GM23338 (cell line): ENCODE results near the gene PRDM5. TPM values are rescaled to one million over a fixed set of nuclear protein-coding genes. Genes with fewer than 3 reads are reported as not detected.

Experiments
- ATAC-seq: fragments of 200-7000 bp; cut with Tn5 transposase; 3 replicates; pipeline ENCODE4 v1.9.1; 2020
- DNase-seq: peaks from one replicate; pipeline ENCODE4 v3.0.0-alpha.2; 2015; ENCODE audit warnings: low spot score
- H2AFZ ChIP-seq: fragments of 200-600 bp; sonication (generic); 2 replicates; pipeline ENCODE4 v1.8.0; 2016; ENCODE audit warnings: antibody characterized with exemption, mild to moderate bottlenecking, moderate library complexity
- H3F3A ChIP-seq: fragments of 200-600 bp; sonication (generic); replicated peaks from 2 replicates; pipeline ENCODE4 v1.8.0; 2017; ENCODE audit warnings: antibody characterized with exemption, mixed run types, low read depth
- H3K27ac ChIP-seq: fragments of 200-600 bp; sonication (generic); 2 replicates; pipeline ENCODE4 v1.6.1; 2016; ENCODE audit warnings: low read depth
- H3K27me3 ChIP-seq: fragments of 200-600 bp; sonication (generic); 2 replicates; pipeline ENCODE4 v1.8.0; 2016; ENCODE audit warnings: mild to moderate bottlenecking, mixed run types, moderate library complexity; ENCODE audit not compliant: insufficient read depth
- H3K36me3 ChIP-seq: fragments of 200-600 bp; sonication (generic); 2 replicates; pipeline ENCODE4 v1.8.0; 2016; ENCODE audit warnings: mild to moderate bottlenecking; ENCODE audit not compliant: insufficient read depth
- H3K4me1 ChIP-seq: fragments of 200-600 bp; sonication (generic); 2 replicates; pipeline ENCODE4 v1.8.0; 2016; ENCODE audit warnings: mild to moderate bottlenecking, moderate library complexity; ENCODE audit not compliant: insufficient read depth
- H3K4me2 ChIP-seq: fragments of 200-600 bp; sonication (generic); 2 replicates; pipeline ENCODE4 v1.7.1; 2017; ENCODE audit warnings: mixed run types
- H3K4me3 ChIP-seq: fragments of 200-600 bp; sonication (generic); 2 replicates; pipeline ENCODE4 v1.6.1; 2016; ENCODE audit warnings: mixed run types
- H3K79me2 ChIP-seq: fragments of 200-600 bp; sonication (generic); replicated peaks from 2 replicates; pipeline ENCODE4 v1.8.0; 2017; ENCODE audit warnings: mild to moderate bottlenecking; ENCODE audit not compliant: insufficient read depth
- H3K9me2 ChIP-seq: fragments of 200-600 bp; sonication (generic); 2 replicates; pipeline ENCODE4 v1.8.0; 2017; ENCODE audit not compliant: insufficient read depth
- H4K20me1 ChIP-seq: fragments of 200-600 bp; sonication (generic); replicated peaks from 2 replicates; pipeline ENCODE4 v1.8.0; 2017; ENCODE audit warnings: mild to moderate bottlenecking; ENCODE audit not compliant: insufficient read depth
- H3K27ac Mint-ChIP-seq: 2 replicates; pipeline ENCODE4 v1.8.0; 2020; ENCODE audit warnings: inconsistent platforms, mild to moderate bottlenecking, moderate library complexity, mixed read lengths
- H3K27me3 Mint-ChIP-seq: 3 replicates; pipeline ENCODE4 v1.8.0; 2022; ENCODE audit warnings: low read depth, mild to moderate bottlenecking, moderate library complexity, mixed read lengths, inconsistent platforms; ENCODE audit not compliant: insufficient read depth, poor library complexity
- H3K36me3 Mint-ChIP-seq: 3 replicates; pipeline ENCODE4 v1.8.0; 2021; ENCODE audit warnings: low read depth, mild to moderate bottlenecking, inconsistent platforms, moderate library complexity, mixed read lengths
- H3K4me1 Mint-ChIP-seq: 3 replicates; pipeline ENCODE4 v1.8.0; 2020; ENCODE audit warnings: mild to moderate bottlenecking, inconsistent platforms, mixed read lengths
- H3K4me3 Mint-ChIP-seq: 3 replicates; pipeline ENCODE4 v1.8.0; 2021; ENCODE audit warnings: moderate library complexity, mild to moderate bottlenecking, inconsistent platforms, mixed read lengths
- H3K9me3 Mint-ChIP-seq: 3 replicates; pipeline ENCODE4 v1.8.0; 2020; ENCODE audit warnings: moderate library complexity, mild to moderate bottlenecking, inconsistent platforms, mixed read lengths
- EZH2 ChIP-seq: fragments of 200-600 bp; sonication (generic); IDR thresholded peaks from one replicate; pipeline ENCODE4 v1.8.0; 2017; ENCODE audit warnings: antibody characterized with exemption, mild to moderate bottlenecking, low read depth; ENCODE audit not compliant: unreplicated experiment
- EZH2phosphoT487 ChIP-seq: fragments of 200-600 bp; sonication (generic); IDR thresholded peaks from one replicate; pipeline ENCODE4 v1.8.1; 2018; ENCODE audit warnings: antibody characterized with exemption; ENCODE audit not compliant: unreplicated experiment
- JUNB ChIP-seq: IDR thresholded peaks from one replicate; pipeline ENCODE4 v1.6.1; 2016; ENCODE audit warnings: antibody characterized with exemption; ENCODE audit not compliant: unreplicated experiment
- NANOG ChIP-seq: IDR thresholded peaks from 2 replicates; pipeline ENCODE4 v1.6.1; 2016; ENCODE audit warnings: antibody characterized with exemption, borderline replicate concordance
- POLR2AphosphoS5 ChIP-seq: IDR thresholded peaks from 2 replicates; pipeline ENCODE4 v1.6.1; 2016; ENCODE audit warnings: antibody characterized with exemption, low read depth
- STAT1 ChIP-seq: IDR thresholded peaks from one replicate; pipeline ENCODE4 v1.6.1; 2016; ENCODE audit warnings: antibody characterized with exemption; ENCODE audit not compliant: unreplicated experiment
- ZNF114 ChIP-seq: fragments of 250-450 bp; sonication (Bioruptor Pico); IDR thresholded peaks from 2 replicates; pipeline ENCODE4 v1.5.0; 2020; ENCODE audit warnings: mild to moderate bottlenecking, moderate library complexity
- ZNF331 ChIP-seq: fragments of 250-450 bp; sonication (Bioruptor Pico); IDR thresholded peaks from 2 replicates; pipeline ENCODE4 v1.5.0; 2020; ENCODE audit warnings: low read depth, mild to moderate bottlenecking, moderate library complexity
- polyA plus RNA-seq: library from polyadenylated mRNA; unstranded; fragments of >200 nt; fragmentation: Nextera tagmentation; extraction: Ambion mirVana; gene quantifications from 2 replicates; pipeline ENCODE4 v1.2.1, GENCODE V29; 2016
- total RNA-seq: library from RNA; depleted of rRNA; stranded (reverse); fragments of >200 nt; shearing (Covaris generic); gene quantifications from 2 replicates; pipeline ENCODE4 v1.2.3, GENCODE V29; 2014
- TF ChIP-seq, protein P1 (sequence below): IDR thresholded peaks from one replicate; pipeline ENCODE4 v1.6.1; 2018; ENCODE audit warnings: antibody characterized with exemption; ENCODE audit not compliant: unreplicated experiment
- TF ChIP-seq, protein P2 (sequence below): fragments of 250-450 bp; sonication (Bioruptor Pico); IDR thresholded peaks from 2 replicates; pipeline ENCODE4 v1.5.0; 2020; ENCODE audit warnings: mild to moderate bottlenecking, moderate library complexity
- TF ChIP-seq, protein P3 (sequence below), 2 experiments: fragments of 200-600 bp in 1 of 2; sonication (generic) in 1 of 2; conservative IDR thresholded peaks; 2 replicates each; pipeline versions ENCODE4 v1.5.1 to v1.6.1; 2016 to 2017; ENCODE audit warnings: antibody characterized with exemption in 2 of 2, low read depth in 2 of 2, mild to moderate bottlenecking in 2 of 2, moderate library complexity in 1 of 2

Gene PRDM5
- total and polyA plus RNA-seq, 2 experiments from 2014 or later: 11.2 to 40.4 TPM

DNA sequence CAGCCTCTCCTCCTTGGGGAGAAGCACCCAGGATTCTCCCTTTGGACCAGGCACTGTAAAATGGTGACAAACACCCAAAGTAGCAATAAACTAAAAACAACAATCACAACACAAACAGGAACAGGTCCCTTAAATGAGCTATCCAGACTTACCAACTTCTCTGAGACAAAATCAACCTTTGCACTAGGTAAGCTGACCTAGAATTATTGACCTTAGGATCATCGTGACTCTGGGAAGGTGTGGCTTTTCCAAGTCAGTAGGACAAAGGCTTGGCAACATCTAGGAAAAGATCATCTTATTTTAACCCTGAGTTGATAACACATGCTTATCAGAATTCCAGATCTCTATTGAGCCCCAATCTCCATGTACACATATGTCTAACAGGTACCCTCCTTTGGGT is 166.7 kb downstream of the PRDM5 start (continued):
- TF ChIP-seq EZH2 (no peak), NANOG (no peak), POLR2AphosphoS5 (no peak), ZNF331 (CRISPR knock-in tag) (no peak), STAT1 (no peak)
- TF ChIP-seq, protein P1, sequence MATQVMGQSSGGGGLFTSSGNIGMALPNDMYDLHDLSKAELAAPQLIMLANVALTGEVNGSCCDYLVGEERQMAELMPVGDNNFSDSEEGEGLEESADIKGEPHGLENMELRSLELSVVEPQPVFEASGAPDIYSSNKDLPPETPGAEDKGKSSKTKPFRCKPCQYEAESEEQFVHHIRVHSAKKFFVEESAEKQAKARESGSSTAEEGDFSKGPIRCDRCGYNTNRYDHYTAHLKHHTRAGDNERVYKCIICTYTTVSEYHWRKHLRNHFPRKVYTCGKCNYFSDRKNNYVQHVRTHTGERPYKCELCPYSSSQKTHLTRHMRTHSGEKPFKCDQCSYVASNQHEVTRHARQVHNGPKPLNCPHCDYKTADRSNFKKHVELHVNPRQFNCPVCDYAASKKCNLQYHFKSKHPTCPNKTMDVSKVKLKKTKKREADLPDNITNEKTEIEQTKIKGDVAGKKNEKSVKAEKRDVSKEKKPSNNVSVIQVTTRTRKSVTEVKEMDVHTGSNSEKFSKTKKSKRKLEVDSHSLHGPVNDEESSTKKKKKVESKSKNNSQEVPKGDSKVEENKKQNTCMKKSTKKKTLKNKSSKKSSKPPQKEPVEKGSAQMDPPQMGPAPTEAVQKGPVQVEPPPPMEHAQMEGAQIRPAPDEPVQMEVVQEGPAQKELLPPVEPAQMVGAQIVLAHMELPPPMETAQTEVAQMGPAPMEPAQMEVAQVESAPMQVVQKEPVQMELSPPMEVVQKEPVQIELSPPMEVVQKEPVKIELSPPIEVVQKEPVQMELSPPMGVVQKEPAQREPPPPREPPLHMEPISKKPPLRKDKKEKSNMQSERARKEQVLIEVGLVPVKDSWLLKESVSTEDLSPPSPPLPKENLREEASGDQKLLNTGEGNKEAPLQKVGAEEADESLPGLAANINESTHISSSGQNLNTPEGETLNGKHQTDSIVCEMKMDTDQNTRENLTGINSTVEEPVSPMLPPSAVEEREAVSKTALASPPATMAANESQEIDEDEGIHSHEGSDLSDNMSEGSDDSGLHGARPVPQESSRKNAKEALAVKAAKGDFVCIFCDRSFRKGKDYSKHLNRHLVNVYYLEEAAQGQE: no peak

DNA sequence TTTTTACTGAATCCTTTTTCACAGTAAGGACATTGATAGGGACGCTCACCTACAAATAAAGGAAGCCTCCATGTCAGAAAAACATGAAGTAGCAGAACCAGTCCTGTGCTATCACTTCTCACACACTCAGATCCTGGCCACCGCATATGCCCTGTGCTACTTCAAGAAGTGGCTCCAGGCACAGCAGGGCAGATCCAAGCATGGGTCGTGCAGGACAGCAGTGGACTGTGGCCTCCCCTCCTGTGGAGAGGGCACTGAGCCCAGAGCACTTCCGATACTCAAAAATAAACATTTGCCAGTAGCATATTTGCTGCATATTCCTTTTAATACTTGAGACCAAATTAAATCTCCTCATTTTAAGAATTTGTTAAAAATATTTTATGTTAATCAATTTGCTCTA is 167.9 kb downstream of the PRDM5 start:
- H3K27ac ChIP-seq: no peak overlapping the region
- H3K27ac Mint-ChIP-seq: no peak overlapping the region
- no peak for DNase-seq
- TF ChIP-seq, protein P2, sequence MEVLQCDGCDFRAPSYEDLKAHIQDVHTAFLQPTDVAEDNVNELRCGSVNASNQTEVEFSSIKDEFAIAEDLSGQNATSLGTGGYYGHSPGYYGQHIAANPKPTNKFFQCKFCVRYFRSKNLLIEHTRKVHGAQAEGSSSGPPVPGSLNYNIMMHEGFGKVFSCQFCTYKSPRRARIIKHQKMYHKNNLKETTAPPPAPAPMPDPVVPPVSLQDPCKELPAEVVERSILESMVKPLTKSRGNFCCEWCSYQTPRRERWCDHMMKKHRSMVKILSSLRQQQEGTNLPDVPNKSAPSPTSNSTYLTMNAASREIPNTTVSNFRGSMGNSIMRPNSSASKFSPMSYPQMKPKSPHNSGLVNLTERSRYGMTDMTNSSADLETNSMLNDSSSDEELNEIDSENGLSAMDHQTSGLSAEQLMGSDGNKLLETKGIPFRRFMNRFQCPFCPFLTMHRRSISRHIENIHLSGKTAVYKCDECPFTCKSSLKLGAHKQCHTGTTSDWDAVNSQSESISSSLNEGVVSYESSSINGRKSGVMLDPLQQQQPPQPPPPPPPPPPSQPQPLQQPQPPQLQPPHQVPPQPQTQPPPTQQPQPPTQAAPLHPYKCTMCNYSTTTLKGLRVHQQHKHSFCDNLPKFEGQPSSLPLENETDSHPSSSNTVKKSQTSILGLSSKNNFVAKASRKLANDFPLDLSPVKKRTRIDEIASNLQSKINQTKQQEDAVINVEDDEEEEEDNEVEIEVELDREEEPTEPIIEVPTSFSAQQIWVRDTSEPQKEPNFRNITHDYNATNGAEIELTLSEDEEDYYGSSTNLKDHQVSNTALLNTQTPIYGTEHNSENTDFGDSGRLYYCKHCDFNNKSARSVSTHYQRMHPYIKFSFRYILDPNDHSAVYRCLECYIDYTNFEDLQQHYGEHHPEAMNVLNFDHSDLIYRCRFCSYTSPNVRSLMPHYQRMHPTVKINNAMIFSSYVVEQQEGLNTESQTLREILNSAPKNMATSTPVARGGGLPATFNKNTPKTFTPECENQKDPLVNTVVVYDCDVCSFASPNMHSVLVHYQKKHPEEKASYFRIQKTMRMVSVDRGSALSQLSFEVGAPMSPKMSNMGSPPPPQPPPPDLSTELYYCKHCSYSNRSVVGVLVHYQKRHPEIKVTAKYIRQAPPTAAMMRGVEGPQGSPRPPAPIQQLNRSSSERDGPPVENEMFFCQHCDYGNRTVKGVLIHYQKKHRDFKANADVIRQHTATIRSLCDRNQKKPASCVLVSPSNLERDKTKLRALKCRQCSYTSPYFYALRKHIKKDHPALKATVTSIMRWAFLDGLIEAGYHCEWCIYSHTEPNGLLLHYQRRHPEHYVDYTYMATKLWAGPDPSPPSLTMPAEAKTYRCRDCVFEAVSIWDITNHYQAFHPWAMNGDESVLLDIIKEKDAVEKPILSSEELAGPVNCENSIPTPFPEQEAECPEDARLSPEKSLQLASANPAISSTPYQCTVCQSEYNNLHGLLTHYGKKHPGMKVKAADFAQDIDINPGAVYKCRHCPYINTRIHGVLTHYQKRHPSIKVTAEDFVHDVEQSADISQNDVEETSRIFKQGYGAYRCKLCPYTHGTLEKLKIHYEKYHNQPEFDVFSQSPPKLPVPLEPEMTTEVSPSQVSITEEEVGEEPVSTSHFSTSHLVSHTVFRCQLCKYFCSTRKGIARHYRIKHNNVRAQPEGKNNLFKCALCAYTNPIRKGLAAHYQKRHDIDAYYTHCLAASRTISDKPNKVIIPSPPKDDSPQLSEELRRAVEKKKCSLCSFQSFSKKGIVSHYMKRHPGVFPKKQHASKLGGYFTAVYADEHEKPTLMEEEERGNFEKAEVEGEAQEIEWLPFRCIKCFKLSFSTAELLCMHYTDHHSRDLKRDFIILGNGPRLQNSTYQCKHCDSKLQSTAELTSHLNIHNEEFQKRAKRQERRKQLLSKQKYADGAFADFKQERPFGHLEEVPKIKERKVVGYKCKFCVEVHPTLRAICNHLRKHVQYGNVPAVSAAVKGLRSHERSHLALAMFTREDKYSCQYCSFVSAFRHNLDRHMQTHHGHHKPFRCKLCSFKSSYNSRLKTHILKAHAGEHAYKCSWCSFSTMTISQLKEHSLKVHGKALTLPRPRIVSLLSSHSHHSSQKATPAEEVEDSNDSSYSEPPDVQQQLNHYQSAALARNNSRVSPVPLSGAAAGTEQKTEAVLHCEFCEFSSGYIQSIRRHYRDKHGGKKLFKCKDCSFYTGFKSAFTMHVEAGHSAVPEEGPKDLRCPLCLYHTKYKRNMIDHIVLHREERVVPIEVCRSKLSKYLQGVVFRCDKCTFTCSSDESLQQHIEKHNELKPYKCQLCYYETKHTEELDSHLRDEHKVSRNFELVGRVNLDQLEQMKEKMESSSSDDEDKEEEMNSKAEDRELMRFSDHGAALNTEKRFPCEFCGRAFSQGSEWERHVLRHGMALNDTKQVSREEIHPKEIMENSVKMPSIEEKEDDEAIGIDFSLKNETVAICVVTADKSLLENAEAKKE: no peak
- TF ChIP-seq EZH2phosphoT487 (no peak), ZNF114 (CRISPR knock-in tag) (no peak), STAT1 (no peak), JUNB (no peak)
- TF ChIP-seq, protein P3, sequence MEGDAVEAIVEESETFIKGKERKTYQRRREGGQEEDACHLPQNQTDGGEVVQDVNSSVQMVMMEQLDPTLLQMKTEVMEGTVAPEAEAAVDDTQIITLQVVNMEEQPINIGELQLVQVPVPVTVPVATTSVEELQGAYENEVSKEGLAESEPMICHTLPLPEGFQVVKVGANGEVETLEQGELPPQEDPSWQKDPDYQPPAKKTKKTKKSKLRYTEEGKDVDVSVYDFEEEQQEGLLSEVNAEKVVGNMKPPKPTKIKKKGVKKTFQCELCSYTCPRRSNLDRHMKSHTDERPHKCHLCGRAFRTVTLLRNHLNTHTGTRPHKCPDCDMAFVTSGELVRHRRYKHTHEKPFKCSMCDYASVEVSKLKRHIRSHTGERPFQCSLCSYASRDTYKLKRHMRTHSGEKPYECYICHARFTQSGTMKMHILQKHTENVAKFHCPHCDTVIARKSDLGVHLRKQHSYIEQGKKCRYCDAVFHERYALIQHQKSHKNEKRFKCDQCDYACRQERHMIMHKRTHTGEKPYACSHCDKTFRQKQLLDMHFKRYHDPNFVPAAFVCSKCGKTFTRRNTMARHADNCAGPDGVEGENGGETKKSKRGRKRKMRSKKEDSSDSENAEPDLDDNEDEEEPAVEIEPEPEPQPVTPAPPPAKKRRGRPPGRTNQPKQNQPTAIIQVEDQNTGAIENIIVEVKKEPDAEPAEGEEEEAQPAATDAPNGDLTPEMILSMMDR (conservative IDR thresholded peaks at IDR 0.05; ENCODE audit: low read depth in 2 of 2): no peak
- TF ChIP-seq, protein P1: no peak

More for the DNA sequence above, 167.9 kb downstream of the PRDM5 start:
- H3K36me3 Mint-ChIP-seq: peaks cover 27% of the 10 kb centered on the region
- H3K4me1 Mint-ChIP-seq: peaks cover 6% of the 10 kb centered on the region; the same call in 2 of the 3 replicates
- Histone ChIP-seq H3K4me3 (no peak overlapping the region), H3K36me3 (peaks cover 6% of the 10 kb centered on the region), H3F3A (no peaks in the 10 kb centered on the region), H2AFZ (no peak overlapping the region), H3K4me2 (no peak overlapping the region), H3K9me2 (no peaks in the 10 kb centered on the region), H4K20me1 (no peaks in the 10 kb centered on the region), H3K79me2 (no peaks in the 10 kb centered on the region), H3K4me1 (peaks cover 5% of the 10 kb centered on the region), H3K27me3 (no peaks in the 10 kb centered on the region)
- no peak overlapping the region for H3K4me3 Mint-ChIP-seq
- peaks cover 16% of the 10 kb centered on the region for H3K9me3 Mint-ChIP-seq
- H3K27me3 Mint-ChIP-seq: peaks cover 3% of the 10 kb centered on the region
- peak; percentile 25; the same call in 2 of the 3 replicates for ATAC-seq
